ENCODE measurements around the gene TIMM44. TPM values are rescaled to one million over a fixed set of nuclear protein-coding genes. Genes with fewer than 3 reads are reported as not detected.

Gene TIMM44
- total RNA-seq, 4 donors from 2014 or later: 59.7 to 102 (median 71.8) TPM

GRCh38 chr19:7926727-7927604 is 16.5 kb downstream of the TIMM44 start:
- 87% methylated on average over 32 of the region's 32 CpGs; no CpG with 5 or more reads in 1 of the 2 donors for WGBS, 2 donors (ENCODE audit: low coverage in 1 of 2)
- DNase-seq: no peak
- Histone ChIP-seq H3K9me3 (no peaks in the 10 kb centered on the region), H3K4me3 (no peak overlapping the region), H3K27me3 (no peaks in the 10 kb centered on the region), H3K36me3 (peaks cover 0 to 10% (median 4%) of the 10 kb centered on the region in 4 donors), H3K27ac (peak overlapping the region; percentile 51 to 91 (median 83)), H3K4me1 (peaks cover 33 to 56% (median 42%) of the 10 kb centered on the region in 4 donors)
- in situ Hi-C loops (cut with MboI; ENCODE audit: low pct_ligation_motif_present in 1 of 4, low pct_unique_long_range_greater_than_20kb in 1 of 4, low sequenced_read_pairs in 3 of 4): no loop called here
- intact Hi-C loops (cut with DNase I; ENCODE audit: low total_unique reads): no loop called here
- TF ChIP-seq POLR2AphosphoS5 (IDR thresholded peaks at IDR 0.05) (no peak), POLR2A (IDR thresholded peaks at IDR 0.05) (no peak), CTCF (IDR thresholded peaks at IDR 0.05) (no peak), EP300 (IDR thresholded peaks at IDR 0.05; ENCODE audit: low read depth) (no peak)

GRCh38 chr19:7926021-7926726 is 17.3 kb downstream of the TIMM44 start, which contains the start of gene CTXN1:
Gene CTXN1, minus strand, starts transcription at chr19:7926135. Its CDS starts 597 bp downstream, at chr19:7925538.
- peaks cover 41 to 64% (median 50%) of the 10 kb centered on the region in 4 donors for H3K4me1 ChIP-seq
- H3K4me3 ChIP-seq: peak within 1 kb of the TSS; percentile 29 to 57 (median 49)
- intact Hi-C loops (cut with DNase I; ENCODE audit: low total_unique reads) (no loop called here), in situ Hi-C loops (cut with MboI; ENCODE audit: low pct_ligation_motif_present in 1 of 4, low pct_unique_long_range_greater_than_20kb in 1 of 4, low sequenced_read_pairs in 3 of 4) (no loop called here)
- TF ChIP-seq POLR2A (IDR thresholded peaks at IDR 0.05): peak; percentile 22
- TF ChIP-seq EP300 (IDR thresholded peaks at IDR 0.05; ENCODE audit: low read depth): no peak
- peak in 2 of 5 experiments; percentile 10 to 35 for TF ChIP-seq CTCF (IDR thresholded peaks at IDR 0.05)
- TF ChIP-seq POLR2AphosphoS5 (IDR thresholded peaks at IDR 0.05): peak in 1 of 3 donors; percentile 34
- no peaks in the 10 kb centered on the region for H3K27me3 ChIP-seq
- 37 to 50% methylated on average over 2 to 19 of the region's 65 CpGs for WGBS, 2 donors (ENCODE audit: low coverage in 1 of 2)
- H3K9me3 ChIP-seq: no peaks in the 10 kb centered on the region
- peak within 1 kb of the TSS; percentile 51 to 91 (median 83) for H3K27ac ChIP-seq
- DNase-seq: peak; percentile 81
- peaks cover 0 to 10% (median under 1%) of the 10 kb centered on the region in 4 donors for H3K36me3 ChIP-seq

GRCh38 chr19:7925171-7925851 is 18.2 kb downstream of the TIMM44 start:
- peak overlapping the region; percentile 26 to 91 (median 83) for H3K27ac ChIP-seq
- H3K27me3 ChIP-seq: no peaks in the 10 kb centered on the region
- peak overlapping the region; percentile 29 to 57 (median 49) for H3K4me3 ChIP-seq
- H3K4me1 ChIP-seq: peaks cover 43 to 68% (median 52%) of the 10 kb centered on the region in 4 donors
- in situ Hi-C loops (cut with MboI; ENCODE audit: low pct_ligation_motif_present in 1 of 4, low pct_unique_long_range_greater_than_20kb in 1 of 4, low sequenced_read_pairs in 3 of 4) (no loop called here), intact Hi-C loops (cut with DNase I; ENCODE audit: low total_unique reads) (no loop called here)
- H3K9me3 ChIP-seq: no peaks in the 10 kb centered on the region
- WGBS, 2 donors (ENCODE audit: low coverage in 1 of 2): 1% methylated on average over 51 of the region's 98 CpGs; no CpG with 5 or more reads in 1 of the 2 donors
- DNase-seq: peak; percentile 77
- H3K36me3 ChIP-seq: peaks cover 0 to 10% (median 0%) of the 10 kb centered on the region in 4 donors
- TF ChIP-seq EP300 (IDR thresholded peaks at IDR 0.05; ENCODE audit: low read depth) (no peak), CTCF (IDR thresholded peaks at IDR 0.05) (peak; percentile 42 to 90 (median 85)), POLR2A (IDR thresholded peaks at IDR 0.05) (no peak), POLR2AphosphoS5 (IDR thresholded peaks at IDR 0.05) (peak in 1 of 3 donors; percentile 10)
